Endothelial cell of umbilical vein (primary cell): ENCODE data around the gene DPP6. TPM values are rescaled to one million over a fixed set of nuclear protein-coding genes. Genes with fewer than 3 reads are reported as not detected.

Experiments
- BruUV-seq: library from RNA; stranded (reverse); fragments of 400-500 nt; replicated peaks from 2 replicates; lab custom pipeline; 2021; lab: Mats Ljungman, UMichigan
- CTCF ChIA-PET: fragments of 300-600, 350-600 bp; sonication (Branson Sonifier 250); formaldehyde crosslinking; loops from one replicate; lab custom pipeline; 2021; ENCODE audit warnings: antibody characterized with exemption, inconsistent platforms; lab: Charles Lee
- POLR2A ChIA-PET: fragments of 300-600, 350-600 bp; sonication (Branson Sonifier 250); formaldehyde crosslinking; loops from one replicate; lab custom pipeline; 2021; ENCODE audit warnings: antibody characterized with exemption, inconsistent platforms; lab: Charles Lee
- DNase-seq: peaks from one replicate; pipeline ENCODE4 v3.0.0-alpha.2; 2011; ENCODE audit warnings: low read depth, low spot score
- FAIRE-seq: peaks from 2 replicates; lab custom pipeline; 2011; peaks lifted over from hg19 to GRCh38; lab: Jason Lieb, UNC
- H2AFZ ChIP-seq: 2 replicates; pipeline ENCODE4 v1.6.0; 2012; ENCODE audit warnings: low read depth, low read length, control low read depth, inconsistent platforms
- H3K27ac ChIP-seq: 2 replicates; pipeline ENCODE4 v1.5.1; 2011; ENCODE audit warnings: low read depth, mild to moderate bottlenecking, control low read depth, low read length, moderate library complexity; ENCODE audit not compliant: insufficient read depth
- H3K27me3 ChIP-seq, 2 experiments: 2 replicates each; pipeline versions ENCODE4 v1.6.0 to v1.6.1; 2011; ENCODE audit warnings: low read length in 2 of 2, mixed read lengths in 1 of 2; ENCODE audit not compliant: control insufficient read depth in 2 of 2, insufficient read depth in 2 of 2
- H3K36me3 ChIP-seq, 2 experiments: 2 replicates in 1 of 2; 3 replicates in 1 of 2; pipeline ENCODE4 v1.5.1; 2011; ENCODE audit warnings: low read length in 2 of 2, mild to moderate bottlenecking in 1 of 2, moderate library complexity in 1 of 2; ENCODE audit not compliant: control insufficient read depth in 2 of 2, insufficient read depth in 2 of 2; ENCODE audit errors: extremely low read depth in 1 of 2
- H3K4me1 ChIP-seq: 3 replicates; pipeline ENCODE4 v1.5.1; 2011; ENCODE audit warnings: mild to moderate bottlenecking, low read length; ENCODE audit not compliant: control insufficient read depth, insufficient read depth; ENCODE audit errors: extremely low read depth
- H3K4me2 ChIP-seq: 2 replicates; pipeline ENCODE4 v1.6.1; 2011; ENCODE audit warnings: low read length, control low read depth, mixed read lengths; ENCODE audit not compliant: insufficient read depth
- H3K4me3 ChIP-seq, 3 experiments: fragments of 200-600 bp in 1 of 3; sonication (generic), shearing (Covaris generic) in 1 of 3; replicated peaks in 1 of 3; 2 replicates each; pipeline ENCODE4 v1.5.1; 2011 to 2016; ENCODE audit warnings: control low read depth in 3 of 3, low read length in 3 of 3, mild to moderate bottlenecking in 2 of 3, inconsistent platforms in 1 of 3, low read depth in 1 of 3, moderate library complexity in 1 of 3; ENCODE audit not compliant: insufficient read depth in 1 of 3
- H3K79me2 ChIP-seq: 2 replicates; pipeline ENCODE4 v1.6.0; 2012; ENCODE audit warnings: low read length, inconsistent platforms; ENCODE audit not compliant: control insufficient read depth, insufficient read depth
- H3K9ac ChIP-seq: replicated peaks from 2 replicates; pipeline ENCODE3; 2011; ENCODE audit warnings: low read length, control low read depth; ENCODE audit not compliant: insufficient read depth; ENCODE audit errors: extremely low read depth
- H3K9me1 ChIP-seq: replicated peaks from 3 replicates; pipeline ENCODE4 v1.6.0; 2011; ENCODE audit warnings: mild to moderate bottlenecking, low read length; ENCODE audit not compliant: control insufficient read depth, insufficient read depth; ENCODE audit errors: extremely low read depth
- H3K9me3 ChIP-seq: replicated peaks from 2 replicates; pipeline ENCODE4 v1.5.1; 2012; ENCODE audit warnings: low read length, inconsistent platforms; ENCODE audit not compliant: control insufficient read depth, insufficient read depth
- H4K20me1 ChIP-seq: replicated peaks from 2 replicates; pipeline ENCODE3; 2011; ENCODE audit warnings: mild to moderate bottlenecking, low read length; ENCODE audit not compliant: control insufficient read depth, insufficient read depth; ENCODE audit errors: extremely low read depth
- EZH2 ChIP-seq: IDR thresholded peaks from 2 replicates; pipeline ENCODE4 v1.6.1; 2012; ENCODE audit warnings: borderline replicate concordance, low read depth, mild to moderate bottlenecking, moderate library complexity, low read length, inconsistent platforms; ENCODE audit not compliant: severe bottlenecking
- FOS ChIP-seq: IDR thresholded peaks from 2 replicates; pipeline ENCODE4 v1.6.1; 2011; ENCODE audit warnings: mild to moderate bottlenecking, low read length, moderate library complexity, borderline replicate concordance; ENCODE audit not compliant: insufficient read depth
- GATA2 ChIP-seq: IDR thresholded peaks from 2 replicates; pipeline ENCODE4 v1.7.0; 2011; ENCODE audit warnings: low read depth, mild to moderate bottlenecking, moderate library complexity, mixed read lengths, low read length; ENCODE audit not compliant: insufficient read length, insufficient read depth
- JUN ChIP-seq: IDR thresholded peaks from 2 replicates; pipeline ENCODE4 v1.6.1; 2011; ENCODE audit warnings: borderline replicate concordance, low read depth; ENCODE audit not compliant: insufficient read length, insufficient read depth
- MYC ChIP-seq: IDR thresholded peaks from one replicate; pipeline ENCODE4 v1.6.1; 2011; ENCODE audit warnings: mild to moderate bottlenecking, low read depth, low read length
- POLR2A ChIP-seq: IDR thresholded peaks from 2 replicates; pipeline ENCODE4 v1.6.1; 2012; ENCODE audit warnings: low read depth, mild to moderate bottlenecking, control low read depth, low read length
- POLR2AphosphoS5 ChIP-seq: IDR thresholded peaks from 2 replicates; pipeline ENCODE4 v1.6.1; 2012; ENCODE audit warnings: low read depth, mild to moderate bottlenecking, control low read depth, low read length, moderate library complexity; ENCODE audit not compliant: insufficient read depth
- dilution Hi-C: fragments of 300-500 bp; cut with MboI; formaldehyde crosslinking; loops from one replicate; pipeline ENCODE4 v1.15.0; 2019; ENCODE audit warnings: low sequenced_read_pairs; ENCODE audit not compliant: extremely low pct_ligation_motif_present
- intact Hi-C: fragments of 100-400 bp; cut with micrococcal nuclease; formaldehyde crosslinking; loops from one replicate; pipeline ENCODE4 v1.10.0; 2022
- polyA plus RNA-seq, 4 experiments: library from polyadenylated mRNA; depleted of rRNA in 3 of 4; stranded (reverse) in 3 of 4; unstranded in 1 of 4; fragments of >200 nt; gene quantifications; 2 replicates each; pipeline versions ENCODE4 v1.2.1 to v1.2.3, GENCODE V29; 2011 to 2012; ENCODE audit warnings: missing spikeins in 1 of 4
- total RNA-seq: library from RNA; stranded (reverse); gene quantifications from 2 replicates; pipeline ENCODE4 v1.2.3, GENCODE V29; 2021
- TF ChIP-seq, protein P1 (sequence below): IDR thresholded peaks from 2 replicates; pipeline ENCODE4 v1.6.1; 2011; ENCODE audit not compliant: insufficient read depth, insufficient read length
- TF ChIP-seq, protein P2 (sequence below), 2 donors: IDR thresholded peaks; 1 replicate in 1 of 2; 2 replicates in 1 of 2; pipeline ENCODE4 v1.5.1; 2011; ENCODE audit warnings: low read length in 2 of 2, mild to moderate bottlenecking in 2 of 2, moderate library complexity in 2 of 2, control low read depth in 1 of 2, inconsistent platforms in 1 of 2, low read depth in 1 of 2; ENCODE audit not compliant: insufficient read depth in 1 of 2; ENCODE audit errors: extremely low read depth in 1 of 2

The DPP6 gene
- total and polyA plus RNA-seq, 2 donors (not counting 3 experiments of a cell fraction or from before 2014, with no cell fraction given) = not detected

DNA sequence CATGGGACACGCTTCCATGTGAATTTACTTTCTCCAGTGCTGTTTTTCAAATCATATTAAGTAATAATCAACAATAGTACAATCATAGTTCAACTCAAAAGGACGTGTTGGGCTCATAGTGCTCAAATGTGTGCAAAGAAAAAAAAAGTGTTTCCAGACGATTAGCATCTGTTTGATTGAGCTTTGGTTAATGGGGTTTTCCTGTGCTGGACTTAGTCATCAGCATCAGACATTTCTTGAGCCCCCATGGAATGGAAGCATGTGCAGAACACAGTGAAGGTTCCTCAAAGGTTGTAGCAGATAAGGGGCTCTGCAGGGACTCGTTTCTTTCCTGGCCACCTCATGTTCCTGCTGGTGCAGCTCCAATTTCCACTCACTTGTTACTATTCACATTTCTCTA lies 716.8 kb downstream of the DPP6 start:
- Histone ChIP-seq H2AFZ (no peak overlapping the region), H3K9ac (no peak overlapping the region), H3K9me3 (peaks cover 3% of the 10 kb centered on the region), H3K36me3 (no peaks in the 10 kb centered on the region), H4K20me1 (no peaks in the 10 kb centered on the region), H3K4me2 (no peak overlapping the region), H3K79me2 (no peaks in the 10 kb centered on the region), H3K4me3 (no peak overlapping the region), H3K27ac (no peak overlapping the region), H3K9me1 (no peaks in the 10 kb centered on the region), H3K4me1 (no peaks in the 10 kb centered on the region), H3K27me3 (no peaks in the 10 kb centered on the region)
- intact Hi-C loops (no loop called here), dilution Hi-C loops (no loop called here)
- BruUV-seq = no TSS peak
- DNase-seq = no peak
- CTCF ChIA-PET = no interaction called here
- POLR2A ChIA-PET = no interaction called here
- TF ChIP-seq EZH2 (no peak), GATA2 (no peak), FOS (no peak), POLR2AphosphoS5 (no peak), MYC (no peak), JUN (no peak), POLR2A (no peak)
- TF ChIP-seq, protein P1, sequence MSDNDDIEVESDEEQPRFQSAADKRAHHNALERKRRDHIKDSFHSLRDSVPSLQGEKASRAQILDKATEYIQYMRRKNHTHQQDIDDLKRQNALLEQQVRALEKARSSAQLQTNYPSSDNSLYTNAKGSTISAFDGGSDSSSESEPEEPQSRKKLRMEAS = no peak
- TF ChIP-seq, protein P2, sequence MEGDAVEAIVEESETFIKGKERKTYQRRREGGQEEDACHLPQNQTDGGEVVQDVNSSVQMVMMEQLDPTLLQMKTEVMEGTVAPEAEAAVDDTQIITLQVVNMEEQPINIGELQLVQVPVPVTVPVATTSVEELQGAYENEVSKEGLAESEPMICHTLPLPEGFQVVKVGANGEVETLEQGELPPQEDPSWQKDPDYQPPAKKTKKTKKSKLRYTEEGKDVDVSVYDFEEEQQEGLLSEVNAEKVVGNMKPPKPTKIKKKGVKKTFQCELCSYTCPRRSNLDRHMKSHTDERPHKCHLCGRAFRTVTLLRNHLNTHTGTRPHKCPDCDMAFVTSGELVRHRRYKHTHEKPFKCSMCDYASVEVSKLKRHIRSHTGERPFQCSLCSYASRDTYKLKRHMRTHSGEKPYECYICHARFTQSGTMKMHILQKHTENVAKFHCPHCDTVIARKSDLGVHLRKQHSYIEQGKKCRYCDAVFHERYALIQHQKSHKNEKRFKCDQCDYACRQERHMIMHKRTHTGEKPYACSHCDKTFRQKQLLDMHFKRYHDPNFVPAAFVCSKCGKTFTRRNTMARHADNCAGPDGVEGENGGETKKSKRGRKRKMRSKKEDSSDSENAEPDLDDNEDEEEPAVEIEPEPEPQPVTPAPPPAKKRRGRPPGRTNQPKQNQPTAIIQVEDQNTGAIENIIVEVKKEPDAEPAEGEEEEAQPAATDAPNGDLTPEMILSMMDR (IDR thresholded peaks at IDR 0.05; ENCODE audit: extremely low read depth in 1 of 2, insufficient read depth in 1 of 2, low read depth in 1 of 2, low read length in 2 of 2) = no peak
- FAIRE-seq = no peak
